ENCODE results near the gene TMCC2.
"Not testable (repeated sequence)": the region's sequence is repeated elsewhere in the genome, so short reads cannot be mapped to it uniquely, and the experiment has no call there.

The TMCC2 gene

DNA sequence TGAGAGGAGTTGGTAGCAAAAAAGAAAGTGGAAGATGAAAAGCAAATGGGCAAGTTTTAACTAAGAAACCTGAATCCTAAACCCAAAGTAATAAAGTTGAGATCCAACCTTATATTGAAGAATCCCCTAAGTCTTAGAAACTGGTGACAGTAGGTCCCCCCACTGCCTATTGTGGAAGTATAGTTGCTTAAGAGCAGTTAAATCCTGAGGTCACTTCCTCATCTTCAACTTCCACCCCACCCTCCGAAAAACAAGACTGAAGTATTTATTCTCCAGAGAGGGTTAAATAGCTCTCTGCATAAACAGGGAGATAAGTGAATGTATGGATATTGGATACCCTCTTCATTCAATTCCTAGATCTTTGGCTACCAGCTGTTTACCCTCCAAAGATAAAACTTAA lies 13.0 kb upstream of the TMCC2 start:
- no peak for DNase-seq

GRCh38 chr1:205216588-205216987 lies 11.2 kb upstream of the TMCC2 start:
- no peak for DNase-seq

- no peak for DNase-seq
Observed at GRCh38 chr1:205217418-205217817, 10.3 kb upstream of the TMCC2 start.

DNA sequence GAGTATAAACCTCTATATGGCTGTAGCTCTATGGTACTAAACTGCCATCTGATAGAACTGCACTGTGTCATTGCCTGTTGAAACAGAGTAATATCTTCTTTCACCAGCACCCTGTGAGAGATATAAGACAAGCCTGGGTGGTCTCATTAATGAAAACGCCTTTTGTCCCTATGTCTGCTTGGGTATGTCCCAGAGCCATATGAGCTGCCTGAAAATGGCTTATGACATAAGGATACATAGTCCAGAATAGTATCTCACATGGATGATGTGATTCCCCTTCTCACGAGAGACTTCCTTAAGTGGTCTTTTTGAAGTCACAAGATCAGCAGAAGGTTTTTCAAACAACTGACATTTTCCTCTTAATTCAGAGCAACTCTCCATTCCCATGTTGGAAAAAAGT lies 7.3 kb upstream of the TMCC2 start:
- DNase-seq: no peak

GRCh38 chr1:205224736-205225135 lies 3.0 kb upstream of the TMCC2 start:
- no peak for DNase-seq

GRCh38 chr1:205225901-205226765 lies 1.6 kb upstream of the TMCC2 start:
- no peak for DNase-seq

GRCh38 chr1:205226868-205227583 lies 720 bp upstream of the TMCC2 start:
- no peak for DNase-seq

DNA sequence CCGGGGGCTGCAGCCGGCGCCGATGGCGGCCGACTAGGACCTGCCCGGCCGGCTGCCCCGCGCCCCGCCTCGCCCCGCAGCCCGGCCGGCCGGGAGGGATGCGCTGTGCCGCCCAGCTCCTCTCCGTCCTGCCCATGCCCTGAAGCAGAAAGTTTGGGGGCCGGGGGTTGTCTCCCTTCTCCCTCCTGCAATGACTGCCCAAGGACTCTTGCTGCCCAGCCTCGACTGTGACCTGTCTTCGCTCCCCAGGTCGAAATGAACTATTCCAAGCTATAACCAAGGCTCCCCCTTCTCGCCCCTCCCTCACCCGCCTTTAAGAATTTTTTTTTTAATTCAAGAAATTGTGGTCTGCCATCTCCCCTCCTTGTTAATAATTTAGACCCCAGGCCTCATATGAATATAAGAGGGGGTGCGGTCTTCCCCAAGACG lies 361 bp downstream of the TMCC2 start:
- DNase-seq: no peak

DNA sequence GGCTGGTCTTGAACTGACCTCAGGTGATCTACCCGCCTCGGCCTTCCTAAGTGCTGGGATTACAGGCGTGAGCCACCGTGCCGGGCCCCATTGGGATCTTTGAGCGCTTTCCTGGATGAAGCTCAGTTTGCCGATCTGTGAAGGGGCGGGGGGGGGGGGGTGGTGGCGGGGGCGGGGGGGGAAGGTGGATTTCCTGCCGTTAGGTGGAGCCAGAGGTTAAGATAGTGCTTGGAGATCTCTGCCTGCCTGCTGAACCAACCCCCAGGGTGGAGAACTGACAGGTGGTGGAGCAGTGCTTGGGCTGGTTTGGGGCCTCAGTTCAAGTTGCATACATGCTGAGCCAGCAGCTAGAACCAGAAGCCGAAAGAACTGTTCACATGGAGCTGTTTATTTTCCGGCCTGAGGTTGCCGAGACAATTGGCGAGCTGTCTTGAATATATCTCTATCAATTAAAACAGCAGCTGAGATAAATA lies 1.7 kb downstream of the TMCC2 start:
- peak; percentile 72 for DNase-seq

DNA sequence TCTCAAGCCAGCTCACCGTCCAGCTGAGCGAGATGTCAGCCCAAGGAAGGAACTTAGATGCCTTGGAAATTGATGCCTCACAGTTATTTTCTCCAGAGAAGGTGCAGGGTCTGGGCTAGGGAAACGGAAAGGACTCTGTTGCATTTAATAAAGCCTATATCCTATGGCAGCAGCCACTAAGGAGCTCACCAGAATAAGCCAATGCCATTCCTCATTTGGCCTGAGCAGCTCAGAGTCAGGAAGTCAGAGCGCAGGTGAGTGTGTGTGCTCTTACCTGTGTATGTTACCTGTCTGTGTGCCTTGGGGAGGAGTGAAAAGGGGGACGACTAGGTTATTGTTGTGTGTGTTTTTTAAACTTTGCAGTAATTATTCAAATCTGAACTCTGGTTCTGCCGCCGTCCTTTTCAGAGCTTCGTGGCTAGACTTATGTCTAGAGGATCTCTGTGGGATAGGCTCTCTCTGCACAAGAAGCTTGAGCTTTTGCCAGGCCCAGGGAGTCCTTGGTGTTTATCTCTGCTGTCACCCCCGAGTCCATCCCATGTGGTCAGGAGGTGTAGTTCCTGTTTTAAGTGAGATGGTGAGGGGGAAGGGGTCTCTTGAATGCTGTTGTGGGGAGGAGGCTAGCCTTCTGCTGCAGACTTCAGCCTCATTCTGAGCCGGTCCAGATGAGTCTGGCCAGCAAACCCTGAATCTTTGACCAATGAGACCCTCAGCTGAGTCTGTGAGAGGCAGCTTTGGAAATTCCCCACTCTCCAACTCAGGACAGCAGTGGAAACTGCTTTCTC lies 2.4 kb downstream of the TMCC2 start:
- DNase-seq: no peak

DNA sequence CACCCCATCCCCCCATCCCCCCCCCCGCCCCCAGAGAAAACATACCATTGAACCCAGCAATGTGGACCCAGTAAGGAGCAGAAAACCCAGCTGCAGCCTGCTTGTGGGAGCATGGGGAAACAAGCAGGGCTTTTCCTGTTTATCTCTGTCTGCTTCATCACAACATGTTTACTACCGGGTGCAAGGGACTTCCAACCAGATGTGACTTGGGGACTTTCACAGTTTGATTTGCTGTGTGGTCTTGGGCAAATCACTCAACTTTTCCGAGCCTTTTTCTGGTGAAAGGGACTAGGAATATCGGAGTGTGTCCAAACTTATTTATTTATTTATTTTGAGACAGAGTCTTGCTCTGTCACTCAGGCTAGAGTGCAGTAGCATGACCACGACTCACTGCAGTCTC lies 3.2 kb downstream of the TMCC2 start:
- no peak for DNase-seq

- DNase-seq: no peak
Observed at GRCh38 chr1:205232127-205232820, 4.5 kb downstream of the TMCC2 start.

GRCh38 chr1:205232945-205233397 lies 5.2 kb downstream of the TMCC2 start:
- no peak for DNase-seq

- DNase-seq: not testable (repeated sequence)
Observed at GRCh38 chr1:205233986-205234385, 6.2 kb downstream of the TMCC2 start.

- no peak for DNase-seq
Observed at GRCh38 chr1:205235951-205236350, 8.2 kb downstream of the TMCC2 start.

- no peak for DNase-seq
Observed at GRCh38 chr1:205236526-205236925, 8.8 kb downstream of the TMCC2 start.

DNA sequence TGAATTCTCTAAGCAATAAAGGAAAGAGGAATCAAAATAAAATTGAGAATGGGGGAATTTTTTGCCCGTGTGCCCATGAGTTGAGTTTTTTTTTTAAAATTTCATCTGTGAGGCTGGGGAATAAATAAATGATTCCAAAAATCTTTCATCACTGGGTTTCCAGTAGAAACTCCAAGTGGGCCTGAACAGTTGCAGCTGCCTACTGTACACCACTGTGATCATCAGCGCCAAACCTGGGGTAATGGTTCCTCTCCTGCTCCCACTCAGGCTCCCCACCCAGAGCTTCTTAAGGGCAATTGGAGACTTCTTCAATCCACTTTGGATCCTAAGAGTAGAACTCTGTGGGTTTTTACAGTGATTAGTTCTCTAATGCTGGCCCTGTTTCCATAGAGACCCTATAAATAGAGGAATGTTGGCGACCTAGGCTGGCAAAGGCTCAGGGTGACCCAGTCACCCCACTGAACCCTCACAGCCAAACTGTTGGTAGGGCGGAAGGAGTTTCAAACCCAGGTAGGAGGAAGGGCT lies 9.3 kb downstream of the TMCC2 start:
- DNase-seq: no peak

DNA sequence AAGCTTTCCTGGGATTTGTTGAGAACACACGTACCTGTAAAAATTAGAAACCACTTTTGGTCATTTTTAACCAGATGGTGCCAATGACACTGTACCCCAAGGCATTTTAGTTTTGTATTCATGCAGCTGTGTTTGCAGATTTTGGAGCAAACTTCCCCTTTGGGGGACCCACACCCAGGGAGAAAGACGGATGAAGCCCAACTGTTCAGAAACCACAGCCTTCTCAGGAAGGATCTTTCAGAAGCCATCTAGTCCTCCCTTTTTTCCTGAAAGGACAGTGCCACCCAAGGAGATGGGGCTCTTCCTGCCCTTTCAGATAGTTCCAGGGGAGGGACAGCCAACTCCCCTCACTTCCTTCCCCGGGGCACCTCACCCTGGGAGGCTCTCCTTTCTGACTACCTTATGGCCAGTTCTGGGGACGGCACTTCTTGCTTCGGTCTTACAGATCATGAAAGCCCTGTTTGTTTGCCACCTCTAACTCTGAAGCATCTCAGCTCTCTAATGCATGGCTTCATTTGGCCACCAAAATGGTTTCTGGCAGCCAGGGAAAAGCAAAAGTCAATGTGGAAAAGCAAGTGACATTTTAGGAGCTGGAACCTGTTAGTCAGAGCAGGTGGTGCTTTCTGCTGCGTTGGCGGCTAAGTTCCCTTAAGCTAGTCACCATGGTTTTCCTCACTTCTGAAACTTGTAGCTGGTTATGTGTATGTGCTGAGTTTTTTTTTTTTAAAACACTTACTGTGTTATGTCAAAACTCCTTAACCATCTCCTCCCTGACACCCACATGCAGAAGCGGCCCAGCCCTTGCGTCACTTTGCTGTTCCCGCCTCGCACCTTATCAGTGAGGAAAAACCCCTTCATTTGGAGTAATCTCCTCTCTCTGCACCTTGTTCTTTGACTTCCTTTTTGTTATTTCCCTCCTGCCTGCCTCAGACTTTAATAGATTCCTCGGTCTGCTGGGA lies 10.1 kb downstream of the TMCC2 start:
- peak; percentile 65 for DNase-seq

GRCh38 chr1:205239078-205239477 lies 11.3 kb downstream of the TMCC2 start:
- no peak for DNase-seq

DNA sequence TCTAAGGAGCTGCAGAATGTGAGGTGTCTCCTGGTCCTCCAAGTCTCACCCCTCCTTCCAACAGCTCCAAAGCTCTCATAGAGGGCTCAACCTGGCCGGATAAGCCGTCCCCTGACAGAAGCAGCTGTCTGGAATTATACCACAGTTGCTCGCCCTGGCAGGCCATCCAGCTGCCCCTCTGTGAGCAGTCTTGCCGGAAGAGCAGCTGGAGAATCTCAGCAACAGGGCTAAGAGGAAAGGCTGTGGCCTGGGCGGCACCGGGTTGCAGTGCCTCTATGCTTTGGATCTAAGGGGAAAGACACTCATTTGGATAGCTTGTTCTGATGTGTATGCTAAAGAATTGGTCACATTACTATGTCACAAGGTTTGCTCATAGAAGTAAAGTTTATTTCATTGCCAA lies 12.4 kb downstream of the TMCC2 start:
- no peak for DNase-seq

GRCh38 chr1:205240569-205240968 lies 12.8 kb downstream of the TMCC2 start:
- DNase-seq: no peak
